ENCODE measurements around the gene SNRPD2. TPM values are rescaled to one million over a fixed set of nuclear protein-coding genes. Genes with fewer than 3 reads are reported as not detected.
A peak's percentile ranks its signal among the peaks of the same experiment; 100 is the strongest.

Gene SNRPD2
- total RNA-seq, 2 donors from 2014 or later: 25.1 to 66.4 TPM

GRCh38 chr19:45682908-45683307 lies 8.8 kb downstream of the SNRPD2 start:
- intact Hi-C loops (cut with DNase I): no loop called here
- DNase-seq (no peak), ATAC-seq (no peak)
- Histone ChIP-seq H3K27ac (no peak overlapping the region), H3K9me3 (no peaks in the 10 kb centered on the region), H3K4me1 (peaks cover 24% of the 10 kb centered on the region), H3K4me3 (no peak overlapping the region), H3K36me3 (replicated peaks in 1 of 2; ENCODE audit: insufficient read depth in 1 of 2, low read depth in 2 of 2) (peaks cover 8 to 18% of the 10 kb centered on the region in 2 donors), H3K27me3 (no peaks in the 10 kb centered on the region)
- WGBS, 2 donors: 76 to 77% methylated on average over 5 of the region's 5 CpGs
- TF ChIP-seq CTCF (IDR thresholded peaks at IDR 0.05): no peak
- no peak for TF ChIP-seq POLR2A (IDR thresholded peaks at IDR 0.05)

GRCh38 chr19:45682117-45682516 lies 9.6 kb downstream of the SNRPD2 start:
- no peaks in the 10 kb centered on the region for H3K9me3 ChIP-seq
- H3K4me3 ChIP-seq: no peak overlapping the region
- WGBS, 2 donors: 74 to 76% methylated on average over 8 of the region's 8 CpGs
- TF ChIP-seq POLR2A (IDR thresholded peaks at IDR 0.05) (no peak), CTCF (IDR thresholded peaks at IDR 0.05) (no peak)
- peaks cover 2 to 11% of the 10 kb centered on the region in 2 donors for H3K36me3 ChIP-seq (replicated peaks in 1 of 2; ENCODE audit: insufficient read depth in 1 of 2, low read depth in 2 of 2)
- peaks cover 30% of the 10 kb centered on the region for H3K4me1 ChIP-seq
- ATAC-seq: no peak
- peak overlapping the region; percentile 80 to 89 (median 85) for H3K27ac ChIP-seq
- no peaks in the 10 kb centered on the region for H3K27me3 ChIP-seq
- no peak for DNase-seq
- intact Hi-C loops (cut with DNase I): no loop called here

- H3K36me3 ChIP-seq (replicated peaks in 1 of 2; ENCODE audit: insufficient read depth in 1 of 2, low read depth in 2 of 2): peaks cover 0 to 9% of the 10 kb centered on the region in 2 donors
- no peak overlapping the region for H3K4me3 ChIP-seq
- peak overlapping the region; percentile 80 to 89 (median 85) for H3K27ac ChIP-seq
- DNase-seq (peak; percentile 91 to 93 (median 92)), ATAC-seq (peak; percentile 77)
- no peaks in the 10 kb centered on the region for H3K9me3 ChIP-seq
- intact Hi-C loops (cut with DNase I): no loop called here
- WGBS, 2 donors: 0 to 1% methylated on average over 11 to 51 of the region's 51 CpGs
- no peaks in the 10 kb centered on the region for H3K27me3 ChIP-seq
- TF ChIP-seq CTCF (IDR thresholded peaks at IDR 0.05) (peak; percentile 96 to 99 (median 98)), POLR2A (IDR thresholded peaks at IDR 0.05) (peak; percentile 58 to 72 (median 68))
- peaks cover 35% of the 10 kb centered on the region for H3K4me1 ChIP-seq
Measured at GRCh38 chr19:45681391-45682015, 10.2 kb downstream of the SNRPD2 start.

GRCh38 chr19:45677351-45678230 lies 14.2 kb downstream of the SNRPD2 start:
- Histone ChIP-seq H3K36me3 (replicated peaks in 1 of 2; ENCODE audit: insufficient read depth in 1 of 2, low read depth in 2 of 2) (no peaks in the 10 kb centered on the region), H3K27ac (peak overlapping the region; percentile 70 to 91 (median 82)), H3K9me3 (no peaks in the 10 kb centered on the region), H3K4me1 (peaks cover 36% of the 10 kb centered on the region), H3K27me3 (no peaks in the 10 kb centered on the region), H3K4me3 (peak overlapping the region; percentile 8 to 23)
- TF ChIP-seq CTCF (IDR thresholded peaks at IDR 0.05) (peak in 2 of 7 experiments; percentile 12 to 37), POLR2A (IDR thresholded peaks at IDR 0.05) (peak in 2 of 3 donors; percentile 62 to 67)
- ATAC-seq (peak; percentile 88), DNase-seq (peak; percentile 97 to 100 (median 99))
- 3 to 6% methylated on average over 18 to 49 of the region's 49 CpGs for WGBS, 2 donors
- intact Hi-C loops (cut with DNase I): no loop called here
